GM12878 (cell line): Measurements from ENCODE around the gene TPRG1. TPM values are rescaled to one million over a fixed set of nuclear protein-coding genes. Genes with fewer than 3 reads are reported as not detected.

Experiments
- ATAC-seq: fragments of 200-7000 bp; cut with Tn5 transposase; 3 replicates; pipeline ENCODE4 v1.9.1; 2020; ENCODE audit warnings: mild to moderate bottlenecking, moderate library complexity
- BruUV-seq: library from RNA; stranded (reverse); fragments of 400-500 nt; replicated peaks from 2 replicates; lab custom pipeline; 2021; lab: Mats Ljungman, UMichigan
- CTCF ChIA-PET: fragments of 300-600 bp; sonication (Branson Sonifier 250); formaldehyde crosslinking; extraction: SDS; loops from one replicate; lab custom pipeline; 2021; ENCODE audit warnings: inconsistent platforms; lab: Yijun Ruan, JAX
- POLR2A ChIA-PET: fragments of 350-600 bp; formaldehyde crosslinking; extraction: SDS; loops from one replicate; lab custom pipeline; 2021; ENCODE audit warnings: inconsistent platforms; lab: Charles Lee
- RAD21 ChIA-PET: fragments of 300-600 bp; sonication (Branson Sonifier 250); formaldehyde crosslinking; loops from one replicate; lab custom pipeline; 2023; ENCODE audit warnings: antibody characterized with exemption; ENCODE audit not compliant: unreplicated experiment; lab: Charles Lee
- SMC1A ChIA-PET: fragments of 300-600 bp; sonication (Branson Sonifier 250); formaldehyde crosslinking; loops from one replicate; lab custom pipeline; 2023; ENCODE audit not compliant: unreplicated experiment, uncharacterized antibody; lab: Charles Lee
- DNase-seq: peaks from one replicate; pipeline ENCODE4 v3.0.0-alpha.2; 2011; ENCODE audit warnings: low read depth, low spot score
- FAIRE-seq: peaks from 3 replicates; lab custom pipeline; 2011; peaks lifted over from hg19 to GRCh38; lab: Jason Lieb, UNC
- H2AFZ ChIP-seq: 2 replicates; pipeline ENCODE4 v1.6.0; 2011; ENCODE audit warnings: low read depth, low read length, control low read depth; ENCODE audit not compliant: control insufficient read depth
- H3K27ac ChIP-seq: 2 replicates; pipeline ENCODE4 v1.5.1; 2011; ENCODE audit warnings: control low read depth; ENCODE audit not compliant: control insufficient read depth, insufficient read depth
- H3K27me3 ChIP-seq, 2 experiments: replicated peaks in 1 of 2; 2 replicates each; pipeline versions ENCODE4 v1.6.0 to v1.6.1; 2011; ENCODE audit warnings: low read length in 1 of 2; ENCODE audit not compliant: control insufficient read depth in 2 of 2, insufficient read depth in 2 of 2
- H3K36me3 ChIP-seq, 2 experiments: 2 replicates each; pipeline ENCODE4 v1.5.1; 2011; ENCODE audit warnings: low read length in 1 of 2; ENCODE audit not compliant: control insufficient read depth in 2 of 2, insufficient read depth in 2 of 2
- H3K4me1 ChIP-seq: 2 replicates; pipeline ENCODE4 v1.6.1; 2011; ENCODE audit warnings: mild to moderate bottlenecking, low read length, moderate library complexity, mixed read lengths; ENCODE audit not compliant: control insufficient read depth, insufficient read depth
- H3K4me2 ChIP-seq: 2 replicates; pipeline ENCODE4 v1.6.0; 2011; ENCODE audit warnings: control low read depth; ENCODE audit not compliant: control insufficient read depth, insufficient read depth
- H3K4me3 ChIP-seq: fragments of 200-600 bp; sonication (generic); 2 replicates; pipeline ENCODE4 v1.5.1; 2016
- H3K79me2 ChIP-seq: 2 replicates; pipeline ENCODE4 v1.6.0; 2011; ENCODE audit warnings: low read length; ENCODE audit not compliant: control insufficient read depth, insufficient read depth
- H3K9ac ChIP-seq: 2 replicates; pipeline ENCODE4 v1.8.0; 2011; ENCODE audit warnings: low read length, control low read depth, mixed read lengths; ENCODE audit not compliant: control insufficient read depth, insufficient read depth
- H3K9me3 ChIP-seq: replicated peaks from 3 replicates; pipeline ENCODE4 v1.5.1; 2011; ENCODE audit warnings: mild to moderate bottlenecking, low read length; ENCODE audit not compliant: control insufficient read depth, insufficient read depth
- H4K20me1 ChIP-seq: 2 replicates; pipeline ENCODE4 v1.6.0; 2011; ENCODE audit not compliant: control insufficient read depth, insufficient read depth
- CBX3 ChIP-seq: fragments of 200-600 bp; sonication (generic); IDR thresholded peaks from 2 replicates; pipeline ENCODE4 v1.6.1; 2016; ENCODE audit warnings: low read depth, borderline replicate concordance
- CTCF ChIP-seq, 3 experiments: IDR thresholded peaks in 2 of 3; conservative IDR thresholded peaks in 1 of 3; 2 replicates each; pipeline ENCODE4 v1.5.1; 2011; ENCODE audit warnings: low read depth in 3 of 3, low read length in 3 of 3, mild to moderate bottlenecking in 3 of 3, control low read depth in 2 of 3, moderate library complexity in 2 of 3, inconsistent platforms in 1 of 3, mixed read lengths in 1 of 3; ENCODE audit not compliant: control insufficient read depth in 2 of 3, insufficient read depth in 1 of 3; ENCODE audit errors: extremely low read depth in 1 of 3
- MTA2 ChIP-seq: fragments of 450-650 bp; IDR thresholded peaks from 2 replicates; pipeline ENCODE4 v1.6.1; 2016; ENCODE audit warnings: low read depth, mild to moderate bottlenecking, moderate library complexity
- RAD21 ChIP-seq: IDR thresholded peaks from 2 replicates; pipeline ENCODE4 v1.6.1; 2011; ENCODE audit warnings: mild to moderate bottlenecking, low read depth, low read length, moderate library complexity; ENCODE audit not compliant: insufficient read depth
- SMC3 ChIP-seq: IDR thresholded peaks from 2 replicates; pipeline ENCODE4 v1.6.1; 2011; ENCODE audit warnings: low read length, improper control_type of control experiment, borderline replicate concordance
- WGBS: methylation state at CpG from one replicate; pipeline ENCODE4 v1.1.6; 2016; ENCODE audit warnings: low lambda C conversion rate; ENCODE audit not compliant: insufficient replicate concordance, insufficient coverage; ENCODE audit errors: missing lambda C conversion rate; 5-methylcytosine and 5-hydroxymethylcytosine counted together
- in situ Hi-C: fragments of 300-500 bp; cut with MboI; formaldehyde crosslinking; loops from 9 replicates; pipeline ENCODE4 v1.14.3; 2018; ENCODE audit warnings: mixed read lengths
- intact Hi-C: fragments of 100-400 bp; cut with micrococcal nuclease; formaldehyde crosslinking; loops from one replicate; pipeline ENCODE4 v1.14.2; 2022; ENCODE audit not compliant: unreplicated experiment
- polyA plus RNA-seq, 11 experiments: library from polyadenylated mRNA; depleted of rRNA in 4 of 11; unstranded in 6 of 11; stranded (reverse) in 5 of 11; fragments of >200 nt; fragmentation: Nextera tagmentation in 4 of 11; fragmentation: Illumina TruSeq in 1 of 11; extraction: Ambion mirVana in 4 of 11; extraction: Trizol in 1 of 11; gene quantifications; 1 replicate in 1 of 11; 2 replicates in 10 of 11; pipeline versions ENCODE4 v1.2.1 to v1.2.3, GENCODE V29; 2011 to 2016; ENCODE audit warnings: inconsistent platforms in 2 of 11, missing spikeins in 2 of 11, low read depth in 1 of 11
- total RNA-seq, 4 experiments: library from RNA; depleted of rRNA in 3 of 4; stranded (reverse); fragments of >200 nt in 3 of 4; fragmentation: Illumina TruSeq in 1 of 4; extraction: Trizol in 1 of 4; gene quantifications; 2 replicates each; pipeline versions ENCODE4 v1.2.1 to v1.2.3, GENCODE V29; 2013 to 2021
- TF ChIP-seq, protein P1 (sequence below): fragments of 450-650 bp; formaldehyde crosslinking; IDR thresholded peaks from 2 replicates; pipeline ENCODE4 v1.4.0; 2020; ENCODE audit warnings: mild to moderate bottlenecking, moderate library complexity

Gene TPRG1
- total and polyA plus RNA-seq, 10 of the 15 experiments (the other 5 are each of a cell fraction or from before 2014, with no cell fraction given): 0.26 to 30.7 (median 3.6) TPM

DNA sequence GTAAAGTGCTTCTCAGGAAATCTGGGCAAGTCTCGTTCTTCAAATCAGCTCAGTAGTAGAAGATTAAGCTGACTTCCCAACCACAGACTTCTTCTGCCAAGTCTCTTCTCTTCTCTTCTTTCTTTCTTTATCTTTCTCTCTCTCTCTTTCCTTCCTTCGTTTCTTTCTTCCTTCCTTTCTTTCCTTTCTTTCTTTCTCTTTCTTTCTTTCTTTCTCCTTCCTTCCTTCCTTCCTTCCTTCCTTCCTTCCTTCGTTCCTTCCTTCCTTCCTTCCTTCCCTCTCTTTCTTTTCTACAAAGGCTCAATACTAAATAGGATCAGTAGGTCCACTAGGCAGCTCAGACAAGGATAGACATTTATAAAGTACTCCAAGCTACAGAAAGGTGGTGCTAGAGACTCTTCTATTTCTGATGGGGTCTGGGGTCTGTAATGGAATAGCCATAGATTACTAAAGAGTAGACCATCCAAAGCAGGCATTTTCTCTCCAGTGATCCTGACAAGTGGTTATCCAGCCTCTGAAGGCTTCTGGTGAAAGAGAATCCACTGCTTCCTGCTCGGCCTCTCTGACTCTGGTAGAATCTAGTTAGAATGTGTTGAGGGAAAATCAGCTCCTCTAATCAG is 100.8 kb downstream of the TPRG1 start:
- no peak overlapping the region for H3K4me3 ChIP-seq
- 65% methylated on average over 4 of the region's 4 CpGs for WGBS
- ChIA-PET CTCF (interaction anchor here (0.6 to 13.6 kb wide), 66 partner anchors 9 to 688 kb away, joined by 3 to 288 read pairs (median 4); partner anchors contain the start of gene TP63), POLR2A (no interaction called here), RAD21 (interaction anchor here (0.5 to 10.8 kb wide), 32 partner anchors 8 to 1533 kb away, joined by 3 to 195 read pairs (median 4); partner anchors contain the start of gene TP63), SMC1A (interaction anchor here (0.6 to 10.8 kb wide), 44 partner anchors 8 to 1534 kb away, joined by 3 to 213 read pairs (median 4); no protein-coding TSS in a partner anchor)
- H3K27me3 ChIP-seq: 0 out of 4 replicates have a peak, but pooled peaks cover 0 to 1% of the 10 kb centered on the region in 2 experiments
- DNase-seq: no peak
- H3K79me2 ChIP-seq: no peaks in the 10 kb centered on the region
- no TSS peak for BruUV-seq
- no peaks in the 10 kb centered on the region for H3K36me3 ChIP-seq
- H2AFZ ChIP-seq: no peak overlapping the region
- no peaks in the 10 kb centered on the region for H3K9me3 ChIP-seq
- FAIRE-seq: no peak
- no peak overlapping the region for H3K9ac ChIP-seq
- no peaks in the 10 kb centered on the region for H4K20me1 ChIP-seq
- peak; percentile 69 for ATAC-seq
- in situ Hi-C loops: no loop called here
- no peak overlapping the region for H3K27ac ChIP-seq
- TF ChIP-seq, protein P1, sequence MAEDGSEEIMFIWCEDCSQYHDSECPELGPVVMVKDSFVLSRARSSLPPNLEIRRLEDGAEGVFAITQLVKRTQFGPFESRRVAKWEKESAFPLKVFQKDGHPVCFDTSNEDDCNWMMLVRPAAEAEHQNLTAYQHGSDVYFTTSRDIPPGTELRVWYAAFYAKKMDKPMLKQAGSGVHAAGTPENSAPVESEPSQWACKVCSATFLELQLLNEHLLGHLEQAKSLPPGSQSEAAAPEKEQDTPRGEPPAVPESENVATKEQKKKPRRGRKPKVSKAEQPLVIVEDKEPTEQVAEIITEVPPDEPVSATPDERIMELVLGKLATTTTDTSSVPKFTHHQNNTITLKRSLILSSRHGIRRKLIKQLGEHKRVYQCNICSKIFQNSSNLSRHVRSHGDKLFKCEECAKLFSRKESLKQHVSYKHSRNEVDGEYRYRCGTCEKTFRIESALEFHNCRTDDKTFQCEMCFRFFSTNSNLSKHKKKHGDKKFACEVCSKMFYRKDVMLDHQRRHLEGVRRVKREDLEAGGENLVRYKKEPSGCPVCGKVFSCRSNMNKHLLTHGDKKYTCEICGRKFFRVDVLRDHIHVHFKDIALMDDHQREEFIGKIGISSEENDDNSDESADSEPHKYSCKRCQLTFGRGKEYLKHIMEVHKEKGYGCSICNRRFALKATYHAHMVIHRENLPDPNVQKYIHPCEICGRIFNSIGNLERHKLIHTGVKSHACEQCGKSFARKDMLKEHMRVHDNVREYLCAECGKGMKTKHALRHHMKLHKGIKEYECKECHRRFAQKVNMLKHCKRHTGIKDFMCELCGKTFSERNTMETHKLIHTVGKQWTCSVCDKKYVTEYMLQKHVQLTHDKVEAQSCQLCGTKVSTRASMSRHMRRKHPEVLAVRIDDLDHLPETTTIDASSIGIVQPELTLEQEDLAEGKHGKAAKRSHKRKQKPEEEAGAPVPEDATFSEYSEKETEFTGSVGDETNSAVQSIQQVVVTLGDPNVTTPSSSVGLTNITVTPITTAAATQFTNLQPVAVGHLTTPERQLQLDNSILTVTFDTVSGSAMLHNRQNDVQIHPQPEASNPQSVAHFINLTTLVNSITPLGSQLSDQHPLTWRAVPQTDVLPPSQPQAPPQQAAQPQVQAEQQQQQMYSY (CRISPR knock-in tag): no peak
- TF ChIP-seq RAD21 (peak; percentile 67), CBX3 (no peak), CTCF (IDR thresholded peaks at IDR 0.05 in 2 of 3, conservative IDR thresholded peaks at IDR 0.05 in 1 of 3; ENCODE audit: control insufficient read depth in 2 of 3, extremely low read depth in 1 of 3, insufficient read depth in 1 of 3, low read depth in 3 of 3, low read length in 3 of 3) (peak; percentile 21 to 43 (median 39); a peak in 5 of 6 replicates), SMC3 (peak; percentile 45; the same call in 1 of the 2 replicates), MTA2 (no peak)
- intact Hi-C loops: loop anchor here (5.0 kb wide), 2 partner anchors 240 to 360 kb away; partner anchors contain the start of gene TP63
- no peak overlapping the region for H3K4me2 ChIP-seq
- peaks cover 8% of the 10 kb centered on the region; the same call in 1 of the 2 replicates for H3K4me1 ChIP-seq
